Right atrium auricular region (tissue), 2 donors: Measurements from ENCODE around the gene P2RY14. TPM values are rescaled to one million over a fixed set of nuclear protein-coding genes. Genes with fewer than 3 reads are reported as not detected.

Source experiments
- DNase-seq: peaks from one replicate; pipeline ENCODE4 v3.0.0-alpha.2; 2019; ENCODE audit warnings: low spot score
- H3K27ac ChIP-seq, 2 donors: fragments of 200-600 bp; sonication (generic); 1 replicate in 1 of 2; 2 replicates in 1 of 2; pipeline ENCODE4 v1.5.1; 2016 to 2019
- H3K27me3 ChIP-seq, 2 donors: fragments of 200-600 bp; sonication (generic); one replicate each; pipeline versions ENCODE4 v1.5.1 to v1.6.0; 2017 to 2019
- H3K36me3 ChIP-seq: fragments of 200-600 bp; sonication (generic); one replicate; pipeline ENCODE4 v1.5.1; 2016
- H3K4me1 ChIP-seq, 2 donors: fragments of 200-600 bp; sonication (generic); one replicate each; pipeline versions ENCODE4 v1.5.1 to v1.6.0; 2017 to 2019
- H3K4me3 ChIP-seq, 2 donors: fragments of 200-600 bp; sonication (generic); 1 replicate in 1 of 2; 2 replicates in 1 of 2; pipeline ENCODE4 v1.5.1; 2017 to 2019; ENCODE audit warnings: mild to moderate bottlenecking in 1 of 2, moderate library complexity in 1 of 2
- H3K9me3 ChIP-seq, 2 donors: fragments of 200-600 bp; sonication (generic); one replicate each; pipeline ENCODE4 v1.5.1; 2019
- total RNA-seq, 2 donors: library from RNA; depleted of rRNA; stranded (reverse); fragments of >200 nt; gene quantifications; one replicate each; pipeline ENCODE4 v1.1.0, GENCODE V29; 2016
- TF ChIP-seq, protein P1 (sequence below), 2 donors: fragments of 200-600 bp; sonication (generic); IDR thresholded peaks; one replicate each; pipeline ENCODE4 v1.5.1; 2019; ENCODE audit warnings: antibody characterized with exemption in 2 of 2

Gene P2RY14
- total RNA-seq, 2 donors from 2014 or later, result 1.3 to 3.6 TPM

DNA sequence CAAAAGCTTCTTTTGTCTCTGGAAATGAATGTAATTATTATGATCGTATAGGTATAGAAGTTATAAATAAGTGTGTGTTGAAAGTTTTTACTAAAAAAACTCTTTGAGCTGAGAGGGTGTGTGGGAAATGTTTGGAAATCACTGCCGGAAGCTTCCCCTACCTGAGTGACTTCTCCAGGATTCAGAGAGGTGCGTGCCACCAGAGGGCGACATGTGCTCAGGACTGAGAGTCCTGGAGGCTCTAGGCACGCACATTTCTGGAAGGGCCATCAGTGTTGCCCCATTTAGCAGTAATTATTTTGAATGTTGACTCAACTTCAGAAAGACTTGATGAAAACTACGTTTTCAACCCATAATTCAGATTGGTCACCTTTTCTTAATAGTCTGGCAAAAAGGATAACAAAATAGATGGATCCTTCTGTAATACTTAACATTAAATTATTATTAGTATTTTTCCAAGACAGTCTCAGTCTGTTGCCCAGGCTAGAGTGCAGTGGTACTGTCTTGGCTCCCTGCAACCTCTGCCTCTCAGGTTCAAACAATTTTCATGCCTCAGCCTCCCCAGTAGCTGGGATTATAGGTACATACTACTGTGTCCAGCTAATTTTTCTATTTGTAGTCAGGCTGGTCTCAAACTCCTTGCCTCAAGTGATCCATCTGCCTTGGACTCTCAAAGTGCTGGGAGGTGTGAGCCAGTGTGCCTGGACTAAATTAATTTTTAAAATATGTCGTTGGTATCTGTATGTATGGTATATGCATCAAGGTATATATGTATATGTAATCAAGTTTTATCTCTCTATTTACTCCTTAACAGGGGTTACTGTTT lies 109.9 kb downstream of the P2RY14 start:
- H3K27ac ChIP-seq, result peak overlapping the region in 1 of 2 donors; percentile 31
- H3K27me3 ChIP-seq, result no peaks in the 10 kb centered on the region
- TF ChIP-seq, protein P1, sequence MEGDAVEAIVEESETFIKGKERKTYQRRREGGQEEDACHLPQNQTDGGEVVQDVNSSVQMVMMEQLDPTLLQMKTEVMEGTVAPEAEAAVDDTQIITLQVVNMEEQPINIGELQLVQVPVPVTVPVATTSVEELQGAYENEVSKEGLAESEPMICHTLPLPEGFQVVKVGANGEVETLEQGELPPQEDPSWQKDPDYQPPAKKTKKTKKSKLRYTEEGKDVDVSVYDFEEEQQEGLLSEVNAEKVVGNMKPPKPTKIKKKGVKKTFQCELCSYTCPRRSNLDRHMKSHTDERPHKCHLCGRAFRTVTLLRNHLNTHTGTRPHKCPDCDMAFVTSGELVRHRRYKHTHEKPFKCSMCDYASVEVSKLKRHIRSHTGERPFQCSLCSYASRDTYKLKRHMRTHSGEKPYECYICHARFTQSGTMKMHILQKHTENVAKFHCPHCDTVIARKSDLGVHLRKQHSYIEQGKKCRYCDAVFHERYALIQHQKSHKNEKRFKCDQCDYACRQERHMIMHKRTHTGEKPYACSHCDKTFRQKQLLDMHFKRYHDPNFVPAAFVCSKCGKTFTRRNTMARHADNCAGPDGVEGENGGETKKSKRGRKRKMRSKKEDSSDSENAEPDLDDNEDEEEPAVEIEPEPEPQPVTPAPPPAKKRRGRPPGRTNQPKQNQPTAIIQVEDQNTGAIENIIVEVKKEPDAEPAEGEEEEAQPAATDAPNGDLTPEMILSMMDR (IDR thresholded peaks at IDR 0.05), result peak; percentile 58 to 82

DNA sequence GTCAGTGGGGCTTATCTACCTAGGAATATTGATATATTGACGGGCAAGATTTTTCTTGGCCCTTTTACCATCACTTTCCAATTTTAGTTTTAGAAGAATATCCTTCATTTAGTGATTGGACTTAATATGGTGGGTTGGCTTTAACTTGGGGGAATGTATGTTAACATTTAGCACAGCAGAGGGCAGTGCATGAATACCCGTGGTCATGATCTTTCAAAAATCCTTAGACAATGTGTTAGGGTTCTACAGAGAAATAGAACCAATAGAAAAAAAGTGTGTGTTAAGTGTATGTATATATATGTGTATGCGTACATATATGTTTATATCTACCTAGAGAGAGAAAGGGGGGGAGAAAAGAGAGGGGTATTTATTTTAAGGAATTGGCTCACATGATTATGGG lies 112.2 kb downstream of the P2RY14 start:
- Histone ChIP-seq H3K36me3 (no peaks in the 10 kb centered on the region), H3K27me3 (no peaks in the 10 kb centered on the region), H3K9me3 (no peaks in the 10 kb centered on the region), H3K4me3 (no peak overlapping the region), H3K27ac (no peak overlapping the region), H3K4me1 (no peaks in the 10 kb centered on the region)
- no peak for DNase-seq
- TF ChIP-seq, protein P1 (IDR thresholded peaks at IDR 0.05), result no peak

More for the DNA sequence above, 109.9 kb downstream of the P2RY14 start:
- DNase-seq, result peak; percentile 69
- Histone ChIP-seq H3K9me3 (no peaks in the 10 kb centered on the region), H3K36me3 (no peaks in the 10 kb centered on the region), H3K4me1 (no peaks in the 10 kb centered on the region), H3K4me3 (no peak overlapping the region)

DNA sequence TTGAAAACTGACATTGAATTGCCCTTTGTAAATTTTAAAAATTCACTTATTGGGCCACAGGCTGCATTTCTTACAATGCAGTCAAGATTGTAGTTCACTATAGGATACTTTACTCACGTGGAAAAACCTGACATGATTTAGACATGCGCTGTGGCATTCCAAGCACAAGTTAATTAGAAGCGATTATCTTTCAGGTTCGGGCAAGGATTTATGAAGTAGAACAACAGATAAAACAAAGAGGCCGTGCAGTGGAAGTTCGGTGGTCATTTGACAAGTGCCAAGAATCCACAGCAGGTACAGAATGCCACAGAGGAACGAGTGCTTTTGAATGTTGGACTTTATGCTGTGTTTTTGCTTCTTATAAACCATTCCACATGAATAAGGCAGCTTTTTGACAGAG lies 113.1 kb downstream of the P2RY14 start:
- H3K4me1 ChIP-seq, result no peaks in the 10 kb centered on the region
- no peak for DNase-seq
- no peaks in the 10 kb centered on the region for H3K9me3 ChIP-seq
- no peaks in the 10 kb centered on the region for H3K36me3 ChIP-seq
- TF ChIP-seq, protein P1 (IDR thresholded peaks at IDR 0.05), result no peak
- no peak overlapping the region for H3K27ac ChIP-seq
- H3K27me3 ChIP-seq, result no peaks in the 10 kb centered on the region
- no peak overlapping the region for H3K4me3 ChIP-seq

Other genes starting within 250 kb of the P2RY14 start
- under 1 TPM; 0.07 to 0.35 TPM for gene MED12L, start 192.9 kb downstream of the P2RY14 start, total RNA-seq
- under 1 TPM; 0.37 to 0.39 TPM for gene GPR171, start 75.3 kb downstream of the P2RY14 start, total RNA-seq
- not detected for gene GPR87, start 38.3 kb upstream of the P2RY14 start, total RNA-seq
- gene P2RY13, start 51.0 kb upstream of the P2RY14 start, total RNA-seq, result under 1 TPM; 0.41 to 0.75 TPM
- 1 to 10 TPM; 1.4 to 1.5 TPM for gene P2RY12, start 106.2 kb upstream of the P2RY14 start, total RNA-seq
- 1 to 10 TPM; 5.2 to 5.7 TPM for gene IGSF10, start 182.5 kb upstream of the P2RY14 start, total RNA-seq